DMS53 (cell line): Measurements from ENCODE around the gene MCC.

Experiments used
- DNase-seq: peaks from one replicate; lab custom pipeline; 2025; lab: John Stamatoyannopoulos, UW

The MCC gene

DNA sequence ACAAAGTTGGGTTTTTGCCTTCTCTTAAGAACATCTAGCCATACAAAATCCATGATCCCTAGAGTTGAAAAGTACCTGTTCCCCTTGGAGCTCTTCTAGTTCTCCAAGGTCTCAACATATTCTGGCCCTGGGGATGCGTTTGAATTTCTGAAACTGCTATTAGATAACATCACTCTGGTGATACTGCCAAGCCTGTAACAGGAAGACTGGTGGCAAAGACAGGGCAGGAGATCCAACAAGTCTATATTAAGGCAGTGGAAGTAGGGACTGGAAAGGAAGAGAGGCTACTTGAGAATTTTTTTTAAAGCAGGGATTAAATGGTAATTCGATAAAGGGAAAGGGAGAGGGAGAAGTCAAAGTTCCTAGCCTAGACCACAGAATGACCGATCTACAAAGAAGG lies 264.9 kb downstream of the MCC start:
- DNase-seq = no peak

DNA sequence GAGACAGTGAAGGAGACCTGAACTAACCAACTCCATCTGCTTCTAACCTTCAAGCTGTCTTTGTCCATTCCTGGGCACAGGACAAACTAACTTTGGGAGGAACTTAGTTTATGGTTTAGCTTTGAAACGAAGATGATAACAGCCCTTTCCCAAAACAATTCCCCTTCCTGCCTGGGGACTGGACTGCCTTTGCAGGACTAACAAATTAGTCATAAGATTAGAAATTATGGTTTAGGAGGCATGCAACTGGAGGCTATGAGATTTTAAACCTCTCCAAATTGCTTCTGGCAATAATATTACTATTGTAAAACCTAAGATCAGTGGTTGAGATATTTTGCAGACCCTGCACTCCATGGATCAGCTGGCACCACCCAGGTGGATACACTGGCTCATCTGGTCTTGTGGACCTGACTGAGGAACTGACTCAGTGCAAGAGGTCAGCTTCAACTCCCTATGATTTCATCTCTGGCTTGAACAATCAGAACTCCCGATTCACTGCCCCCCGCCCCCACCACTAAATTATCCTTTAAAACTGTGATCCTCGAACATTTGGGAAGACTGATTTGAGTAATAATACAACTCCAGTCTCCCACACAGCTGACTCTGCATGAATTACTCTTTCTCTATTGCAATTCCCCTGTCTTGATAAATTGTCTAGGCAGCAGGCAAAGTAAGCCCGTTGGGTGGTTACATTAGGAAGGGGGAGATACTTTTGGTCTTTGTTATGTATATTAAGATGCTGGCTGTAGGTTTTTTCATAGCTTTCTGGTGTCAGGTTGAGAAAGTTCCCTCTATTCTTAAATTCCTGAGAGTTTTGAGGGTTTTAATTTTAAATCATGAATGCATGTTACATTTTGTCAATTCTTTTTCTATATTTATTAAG lies 266.7 kb downstream of the MCC start:
- no peak for DNase-seq

DNA sequence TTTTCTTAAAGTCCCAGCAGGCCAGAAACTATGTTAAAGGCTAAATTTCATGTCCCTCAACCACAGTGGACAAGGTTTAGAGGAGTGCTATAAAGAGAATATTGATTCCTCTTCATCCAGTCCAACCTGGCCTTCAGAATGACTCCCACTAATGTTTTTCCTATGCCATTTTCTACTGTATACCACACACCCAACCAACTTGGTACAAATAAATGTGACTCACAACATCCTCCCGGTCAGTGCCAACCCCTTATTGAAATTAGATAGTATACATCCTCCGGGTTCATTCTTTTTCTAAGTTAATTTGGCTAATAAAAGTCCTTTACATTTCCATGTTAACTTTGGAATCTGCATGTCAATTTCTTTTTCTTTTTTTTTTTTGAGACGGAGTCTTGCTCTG lies 268.6 kb downstream of the MCC start:
- DNase-seq = no peak

DNA sequence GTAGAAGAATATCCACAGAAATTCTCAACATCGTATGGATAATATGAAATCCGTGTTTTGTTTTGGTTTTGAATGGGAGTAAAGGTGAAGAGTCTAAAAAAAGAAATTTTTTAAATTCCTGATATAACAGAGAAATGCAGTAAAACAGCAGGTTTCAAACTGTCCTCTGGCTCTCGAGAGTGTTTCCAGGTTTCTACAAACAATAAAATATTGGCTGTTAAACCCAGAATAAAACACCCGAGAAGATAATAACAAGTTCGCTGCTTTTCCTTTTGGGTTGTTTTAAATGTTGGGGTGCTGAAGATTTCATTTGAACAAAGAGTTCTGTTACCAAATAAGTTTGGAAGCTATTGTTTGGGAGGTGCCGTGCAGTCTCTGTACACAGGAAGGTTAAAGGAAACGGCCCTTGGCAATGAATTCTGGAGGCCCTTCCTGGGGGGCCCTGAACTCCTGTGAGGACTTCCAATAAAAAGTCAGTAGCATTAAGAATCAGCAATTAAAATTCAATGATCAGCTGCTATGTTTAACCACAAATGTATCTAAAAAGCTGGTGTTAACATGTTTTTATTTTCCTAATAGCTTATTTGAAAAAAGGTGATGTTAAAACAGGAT lies 269.2 kb downstream of the MCC start:
- DNase-seq = no peak

DNA sequence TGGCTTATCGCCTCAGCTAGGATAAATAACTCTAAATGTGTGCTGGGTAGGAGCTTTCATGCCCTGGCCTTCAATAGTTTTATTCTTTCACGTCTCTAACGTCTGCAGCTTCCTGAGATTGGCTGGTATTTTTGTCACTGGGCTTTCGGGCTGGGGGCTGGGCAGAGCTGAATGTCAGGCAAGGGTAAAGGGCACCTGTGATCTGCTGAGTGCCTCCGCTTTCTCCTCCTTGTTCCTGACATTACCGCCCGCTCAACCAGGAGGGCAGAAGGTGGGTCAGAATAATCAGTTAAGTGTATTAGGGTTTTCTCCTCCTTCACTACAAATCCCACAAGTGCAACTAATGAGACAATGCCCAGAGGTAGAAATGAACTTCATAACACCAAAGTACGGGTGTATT lies 270.1 kb downstream of the MCC start:
- no peak for DNase-seq

DNA sequence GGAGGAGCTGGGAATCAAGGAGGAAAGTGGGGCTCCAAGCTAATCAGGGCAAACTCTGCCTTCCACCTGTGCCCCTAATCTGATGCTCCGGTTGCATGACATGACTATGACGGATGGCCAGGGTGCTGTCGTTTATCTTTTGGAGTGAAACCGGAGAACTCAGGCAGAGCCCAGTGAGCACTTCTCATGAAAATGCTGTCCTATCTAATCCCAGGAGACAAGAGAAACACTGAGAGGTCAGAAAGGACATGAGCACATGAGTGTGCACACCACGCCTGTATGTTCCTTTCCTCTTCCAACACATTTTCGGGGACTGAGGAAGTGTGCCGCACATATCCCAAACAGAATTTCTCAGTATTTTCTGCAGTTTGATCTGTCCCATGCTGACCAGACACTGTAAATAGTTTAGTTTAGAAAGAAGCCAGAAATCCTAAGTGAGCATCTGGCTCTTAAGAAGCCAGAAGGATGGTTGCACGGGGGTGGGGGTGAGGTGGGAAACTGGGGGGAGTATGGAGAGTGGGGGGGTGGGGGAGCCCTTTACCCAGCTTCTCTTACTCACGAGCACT lies 270.6 kb downstream of the MCC start:
- DNase-seq = no peak

DNA sequence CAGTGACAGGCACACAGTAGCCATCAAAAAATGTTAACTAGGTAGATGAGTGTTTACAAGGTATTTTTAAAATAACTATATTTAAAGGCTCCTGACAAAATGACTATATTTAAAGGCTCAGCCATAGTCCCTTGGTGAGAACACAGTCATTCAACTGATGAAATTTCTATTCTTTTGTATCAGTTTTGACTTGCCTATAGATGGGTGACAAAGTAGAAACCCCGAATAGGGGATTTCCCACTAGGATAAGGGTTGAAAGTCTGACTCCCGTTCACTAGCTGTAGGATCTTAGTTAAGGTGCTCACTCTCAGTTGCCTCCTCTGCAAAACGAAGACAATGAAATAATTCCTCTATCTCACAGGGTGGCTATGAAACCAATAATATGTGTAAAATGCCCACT lies 271.7 kb downstream of the MCC start:
- DNase-seq = no peak

DNA sequence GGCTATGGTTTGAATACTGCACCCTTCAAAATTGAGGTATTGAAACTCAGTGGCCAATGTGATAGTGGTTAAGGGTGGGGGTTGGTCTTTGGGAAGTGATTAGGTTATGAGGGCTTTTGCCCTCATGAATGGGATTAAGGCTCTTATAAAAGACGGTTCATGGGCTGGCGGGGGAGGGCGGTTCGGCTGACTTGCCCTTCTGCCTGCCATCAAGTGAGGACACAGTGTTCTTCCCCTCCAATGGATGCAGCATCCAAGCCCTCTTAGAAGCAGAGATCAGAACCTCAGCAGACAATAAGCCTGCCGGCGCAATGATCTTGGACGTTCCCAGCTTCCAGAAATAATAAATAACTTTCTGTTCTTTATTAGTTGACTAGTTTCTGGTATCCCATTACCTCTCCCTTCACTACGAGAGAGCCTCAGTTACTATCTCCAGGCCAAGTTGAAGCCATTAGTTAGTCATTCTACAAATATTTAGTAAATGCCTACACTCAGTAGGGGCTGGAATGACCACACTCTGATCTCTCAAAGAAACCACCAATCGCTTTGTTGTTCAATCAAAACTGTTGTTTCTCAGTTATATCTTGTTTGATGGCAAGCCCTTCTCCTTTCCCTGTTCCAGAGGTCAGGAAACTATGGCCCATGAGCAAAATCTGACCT lies 272.7 kb downstream of the MCC start:
- DNase-seq = no peak

DNA sequence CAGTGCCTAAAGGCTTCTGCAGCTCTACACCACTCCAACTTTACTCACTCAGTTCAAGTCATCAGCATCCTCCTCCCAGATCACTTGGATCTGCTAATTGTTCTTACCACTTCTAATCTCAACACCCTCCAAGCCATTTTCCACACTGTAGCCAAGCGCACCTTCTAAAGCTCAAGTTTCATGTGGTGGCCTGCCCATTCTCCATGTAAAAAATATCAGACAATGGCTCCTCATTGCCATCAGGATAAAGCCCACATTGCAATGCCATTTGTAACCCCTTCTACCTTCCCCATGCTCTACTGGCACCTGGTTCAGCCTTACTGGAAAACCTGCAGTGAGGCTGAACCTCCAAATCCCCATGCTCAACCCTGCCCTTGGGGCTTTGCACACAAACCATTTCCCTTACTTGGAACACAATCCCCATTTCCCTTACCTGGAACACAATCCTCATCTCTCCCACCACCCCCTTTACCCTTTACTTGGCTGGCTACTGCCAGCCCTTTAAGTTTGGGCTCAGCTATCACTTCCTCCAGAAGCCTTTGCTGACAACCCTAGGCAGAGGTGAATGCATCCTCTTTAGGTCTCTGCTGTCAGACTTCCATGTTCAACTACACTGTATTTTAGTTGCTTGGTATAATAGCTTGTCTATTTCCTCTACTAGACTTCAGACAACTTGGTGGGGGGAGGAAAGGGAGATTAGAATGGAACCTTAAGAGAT lies 273.5 kb downstream of the MCC start:
- DNase-seq = no peak

DNA sequence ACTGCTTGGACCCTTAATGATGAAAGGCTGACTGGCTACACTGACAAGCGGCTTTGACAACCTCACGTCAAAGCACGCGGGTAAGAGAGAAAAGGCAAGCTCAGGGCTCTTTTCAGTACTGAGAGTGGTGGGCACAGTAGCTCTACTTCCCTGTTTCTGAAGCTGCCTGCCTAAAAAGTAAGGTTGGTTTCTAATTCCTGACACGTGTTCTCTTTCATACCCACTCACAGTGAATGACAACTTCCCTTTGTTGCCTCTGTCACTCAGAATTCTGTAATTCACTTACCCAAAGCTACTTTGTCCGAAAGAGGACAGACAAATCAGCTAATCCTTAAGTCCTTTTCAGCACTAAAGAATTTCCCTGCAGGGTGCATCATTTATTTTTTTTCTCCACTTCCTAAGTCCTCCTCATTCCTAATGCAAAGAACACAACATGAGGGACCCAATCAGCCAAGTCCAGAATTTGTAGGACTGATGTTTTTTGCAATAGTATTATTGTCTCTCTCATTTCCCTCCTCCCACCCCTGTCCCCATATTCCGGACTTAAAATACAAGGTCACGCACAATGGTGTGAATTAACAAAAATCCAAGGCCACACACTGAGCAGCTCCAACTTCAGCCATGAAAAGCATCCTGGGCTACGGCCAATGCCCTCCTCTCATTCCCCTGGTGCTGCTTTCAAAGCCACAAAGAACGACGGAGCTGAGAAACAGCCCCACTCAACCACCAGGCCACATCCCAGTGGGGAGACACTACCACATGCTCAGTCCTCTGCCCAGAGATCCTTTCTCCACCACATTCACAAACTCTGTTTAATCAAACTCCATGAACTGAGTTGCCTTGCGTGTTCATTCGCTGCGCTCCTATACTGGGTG lies 274.5 kb downstream of the MCC start:
- no peak for DNase-seq

DNA sequence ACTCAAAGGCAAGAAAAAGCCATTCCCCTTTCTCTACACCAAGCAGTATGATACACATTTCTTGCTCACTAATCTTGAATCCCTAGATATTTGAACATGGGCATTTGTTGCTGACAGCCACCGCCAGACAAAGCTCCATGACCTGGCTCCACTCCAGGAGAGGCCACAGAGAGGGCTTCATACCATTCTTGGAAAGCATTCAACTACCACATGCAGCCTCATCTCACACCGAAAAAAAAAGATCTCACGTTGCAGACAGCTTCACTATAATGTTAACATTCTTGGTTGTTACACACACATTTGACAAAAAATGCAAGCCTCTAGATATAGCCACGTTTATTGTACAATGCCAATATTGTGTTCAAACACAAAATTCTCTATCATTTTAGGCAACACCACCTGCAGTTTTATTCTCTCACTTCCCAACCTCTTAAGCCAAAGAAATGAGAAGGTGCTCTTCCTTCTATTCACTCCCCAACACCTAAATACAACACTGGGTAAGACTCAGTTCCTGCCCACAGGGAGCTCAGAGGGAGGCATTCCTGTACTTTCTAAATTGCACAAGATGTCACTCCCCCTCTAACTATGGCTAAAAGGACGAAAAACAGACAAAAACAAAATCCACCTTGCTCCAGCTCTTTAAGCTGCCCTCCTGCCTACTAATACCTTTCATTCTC lies 275.9 kb downstream of the MCC start:
- peak; percentile 26 for DNase-seq

DNA sequence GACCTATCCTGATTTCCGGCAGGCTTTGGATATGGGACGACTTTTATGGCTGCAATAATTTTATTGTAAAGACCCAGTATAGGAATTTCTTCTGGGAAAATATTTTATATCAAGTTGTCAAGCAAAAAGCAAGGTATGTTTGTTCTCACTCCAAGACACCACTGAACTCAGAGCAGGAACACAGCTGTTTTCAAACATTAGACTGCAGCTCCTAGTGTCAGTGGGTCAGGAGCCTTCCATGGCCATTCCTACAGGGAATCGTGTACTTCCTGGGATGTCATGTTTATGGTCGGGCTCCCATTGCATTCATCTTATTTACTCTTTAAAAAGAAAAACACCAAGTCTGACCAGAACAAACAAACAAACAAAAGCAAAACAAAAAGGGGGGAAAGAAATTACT lies 278.8 kb downstream of the MCC start:
- DNase-seq = no peak

DNA sequence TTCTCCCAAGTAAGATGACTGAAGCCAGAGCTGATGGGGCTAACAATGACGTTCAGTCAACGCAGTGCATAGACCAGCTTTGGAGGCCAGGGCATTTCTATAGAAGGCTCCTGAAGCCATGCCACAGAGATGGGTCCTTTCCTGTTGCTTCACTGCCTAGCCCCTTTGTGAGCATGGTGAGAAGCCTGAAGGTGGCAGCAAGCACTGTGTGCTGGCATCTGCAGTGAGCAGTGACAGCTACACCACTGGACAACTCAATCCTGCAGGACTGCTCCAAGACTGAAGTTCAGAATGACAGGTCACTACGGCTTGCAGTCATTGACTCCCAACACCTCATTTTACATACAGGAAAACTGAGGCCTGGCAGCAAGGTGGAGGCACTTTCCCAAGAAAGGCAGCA lies 282.4 kb downstream of the MCC start:
- peak; percentile 12 for DNase-seq

DNA sequence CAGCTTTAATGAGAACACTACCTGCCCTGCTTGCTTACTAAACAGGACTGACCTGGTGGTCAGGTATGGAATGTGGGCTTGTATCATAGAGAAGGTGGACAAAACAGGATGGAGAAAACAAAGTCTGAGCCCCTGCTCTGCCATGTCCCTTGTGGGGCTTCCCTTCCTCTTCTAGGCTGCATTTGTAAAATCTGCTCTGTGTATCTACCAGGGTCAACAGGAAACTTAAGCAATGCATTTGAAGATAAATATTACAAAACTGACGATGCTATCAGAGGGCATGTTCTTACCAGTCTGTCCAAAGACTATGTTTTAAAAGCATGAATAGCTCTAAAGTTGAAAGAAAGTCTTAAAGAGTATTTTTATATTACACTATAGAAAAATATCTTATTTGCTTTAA lies 282.9 kb downstream of the MCC start:
- no peak for DNase-seq

DNA sequence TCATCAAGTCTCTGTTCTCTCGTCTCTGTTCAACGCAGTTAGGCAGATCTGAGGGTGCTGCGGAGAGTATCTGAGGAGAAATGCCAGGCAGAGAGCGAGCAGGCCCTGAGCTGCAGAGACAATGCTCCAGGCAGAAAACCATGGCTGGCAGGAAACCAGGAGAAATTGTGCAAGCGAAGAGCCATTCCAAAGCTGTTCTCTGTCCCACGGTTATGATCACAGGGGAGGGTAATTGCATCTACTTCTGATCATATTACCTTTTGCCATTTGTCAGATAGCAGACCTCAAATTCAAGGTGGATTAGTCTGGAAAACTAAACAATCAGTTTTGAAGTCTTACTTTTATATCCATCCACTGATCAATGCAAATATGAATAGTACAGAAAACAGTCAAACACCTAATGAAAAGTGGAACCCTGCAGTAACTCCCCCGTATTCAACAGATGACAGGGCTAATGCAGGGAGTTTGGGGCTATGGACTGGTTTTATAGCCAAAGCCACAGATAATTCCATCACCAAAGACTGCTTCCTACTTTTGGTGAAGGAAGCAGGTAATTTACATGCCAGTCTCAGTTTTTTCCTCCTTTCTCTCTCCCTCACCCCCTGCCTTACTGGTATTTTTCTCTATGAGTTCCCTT lies 283.6 kb downstream of the MCC start:
- no peak for DNase-seq

DNA sequence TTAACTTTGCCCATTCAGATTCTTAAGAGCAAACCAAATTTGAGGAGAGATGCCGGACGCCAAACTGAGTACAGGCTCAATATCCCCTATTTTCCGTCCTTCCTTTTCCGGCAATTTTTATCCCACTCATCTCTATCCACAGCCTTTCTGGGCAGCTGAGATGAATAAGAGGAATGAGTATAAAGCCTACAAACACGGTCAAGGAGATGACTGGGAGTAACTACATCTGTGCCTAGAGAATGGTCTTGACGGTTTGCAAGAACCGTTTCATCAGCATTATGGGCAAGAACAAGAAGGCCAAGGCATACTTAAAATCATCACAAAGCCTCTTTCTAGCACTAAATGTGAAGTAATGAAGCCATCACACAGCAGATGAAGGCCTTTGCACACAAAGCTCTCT lies 284.3 kb downstream of the MCC start:
- DNase-seq = no peak

DNA sequence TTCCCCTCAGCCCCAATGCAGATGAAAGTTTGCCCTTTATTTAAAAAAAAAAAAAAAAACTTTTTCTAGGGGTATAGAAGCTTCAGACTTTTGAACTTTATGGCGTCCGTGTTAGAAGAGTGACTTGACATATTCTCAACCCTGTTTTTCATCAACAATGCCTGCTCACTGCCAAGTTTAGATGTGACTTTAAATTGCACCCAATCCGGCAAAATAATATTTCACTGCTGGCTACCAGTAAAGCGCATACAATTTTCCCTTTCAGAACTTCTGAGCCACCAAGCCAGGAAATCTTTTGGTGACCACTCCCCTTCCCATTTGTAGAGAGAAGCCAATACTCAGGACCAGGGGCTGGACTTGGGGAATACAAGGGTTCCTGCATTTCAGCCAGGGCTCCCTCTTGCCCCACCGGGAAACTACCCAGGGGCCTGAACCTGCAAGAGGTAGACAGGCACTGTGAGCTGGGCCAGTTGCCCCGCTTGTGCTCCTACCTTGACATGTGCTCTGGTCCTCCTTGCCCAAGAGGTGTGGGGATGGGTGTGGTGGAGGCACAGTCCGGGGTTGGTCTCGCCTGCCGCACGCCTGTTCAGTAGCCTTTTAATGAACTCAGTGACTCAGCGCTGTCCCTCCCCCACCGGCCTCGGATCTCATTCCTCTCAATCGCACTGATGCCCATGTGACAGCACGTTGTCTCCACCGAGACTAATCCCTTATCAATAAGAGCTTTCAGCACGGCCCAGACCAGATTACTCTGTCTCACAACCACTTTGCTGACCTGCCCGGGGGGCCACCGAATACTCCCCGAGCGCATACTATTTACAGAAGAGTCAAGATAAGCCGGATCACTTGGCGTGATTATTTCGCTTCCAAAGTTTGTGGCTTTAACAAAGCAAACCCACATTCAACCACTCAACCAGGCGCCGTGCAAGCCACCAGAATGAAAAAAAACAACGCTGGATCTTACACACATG lies 285.2 kb downstream of the MCC start:
- peak; percentile 38 for DNase-seq

DNA sequence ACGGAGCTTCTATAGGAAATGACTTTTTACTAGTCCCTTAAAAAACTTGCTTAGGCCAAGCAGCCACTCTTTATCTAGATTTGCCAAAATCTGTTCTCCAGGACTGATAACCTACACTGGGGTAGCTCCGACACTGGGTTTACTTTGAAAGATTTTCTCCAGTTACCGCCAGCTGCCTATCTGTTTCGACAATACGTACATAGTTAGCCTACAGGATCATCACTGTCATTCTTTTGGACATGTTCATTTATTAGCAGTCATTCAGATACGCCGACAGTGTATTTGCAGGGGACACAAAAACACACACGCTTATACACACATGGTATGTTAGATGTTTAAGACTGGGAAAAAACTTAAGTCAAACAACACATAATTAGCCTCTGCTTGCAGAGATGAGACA lies 286.0 kb downstream of the MCC start:
- DNase-seq = no peak

DNA sequence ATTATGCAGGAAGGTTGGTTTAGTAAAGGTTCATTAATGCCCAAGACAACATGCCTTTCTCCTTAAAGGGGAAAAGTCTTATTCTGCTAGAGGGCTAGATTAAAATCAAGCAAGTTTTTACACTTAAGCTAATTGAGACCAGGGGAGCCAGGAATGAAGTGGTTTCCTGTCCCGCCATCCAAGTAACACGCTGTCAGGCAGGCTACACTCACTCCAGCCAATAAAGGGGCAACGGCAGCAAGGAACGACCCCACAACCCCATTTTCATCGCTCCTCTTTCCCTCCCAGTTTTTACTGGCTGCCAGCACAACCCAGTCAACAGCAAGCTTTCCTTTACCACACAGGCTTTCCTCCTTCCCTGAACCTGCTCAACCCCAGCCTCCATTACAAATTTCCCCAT lies 286.5 kb downstream of the MCC start:
- DNase-seq = no peak
